Cardiac fibroblast (primary cell): ENCODE measurements around the gene COL18A1.
"Not testable (repeated sequence)": the region's sequence is repeated elsewhere in the genome, so short reads cannot be mapped to it uniquely, and the experiment has no call there.

Experiments used
- DNase-seq, 2 donors: peaks; one replicate each; pipeline versions ENCODE4 v3.0.0 to v3.0.0-alpha.2; 2010; ENCODE audit warnings: low read depth in 2 of 2
- H3K4me3 ChIP-seq, 2 donors: replicated peaks in 1 of 2; 1 replicate in 1 of 2; 2 replicates in 1 of 2; pipeline ENCODE4 v1.5.1; 2011; ENCODE audit warnings: low read depth in 2 of 2, low read length in 2 of 2, mild to moderate bottlenecking in 2 of 2, moderate library complexity in 1 of 2
- TF ChIP-seq, protein P1 (sequence below): IDR thresholded peaks from one replicate; pipeline ENCODE4 v1.5.1; 2011; ENCODE audit warnings: low read depth, mild to moderate bottlenecking, low read length, inconsistent platforms

COL18A1 gene

DNA sequence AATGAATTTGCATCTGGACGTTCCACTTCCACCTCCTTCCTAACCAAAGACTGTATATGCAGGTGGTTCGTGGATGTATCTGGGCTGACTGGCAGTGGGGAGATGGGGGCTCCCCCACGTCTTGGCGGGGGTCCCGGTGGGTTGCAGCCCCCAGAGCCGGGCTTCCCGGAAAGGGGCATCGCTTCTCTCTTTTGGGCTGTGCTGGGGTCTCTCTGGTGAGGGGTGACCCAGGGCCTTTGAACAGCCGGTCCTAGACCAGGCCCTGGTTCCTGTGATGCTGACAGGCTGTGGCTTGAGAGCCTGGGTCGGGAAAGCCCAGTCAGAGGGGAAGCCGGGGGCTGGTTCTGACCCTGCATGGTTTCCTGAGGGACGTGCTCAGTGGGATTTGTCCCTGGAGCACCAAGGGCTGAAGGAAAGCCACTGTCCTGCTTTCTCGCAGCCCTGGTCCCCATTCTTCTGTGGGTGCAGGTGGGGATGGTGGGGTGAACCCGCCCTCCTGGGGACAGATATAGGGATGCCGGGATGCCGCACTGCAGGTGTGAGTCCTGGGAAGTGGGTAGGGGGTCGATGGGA, 29.8 kb downstream of the COL18A1 start:
- DNase-seq, result no peak
- TF ChIP-seq, protein P1, sequence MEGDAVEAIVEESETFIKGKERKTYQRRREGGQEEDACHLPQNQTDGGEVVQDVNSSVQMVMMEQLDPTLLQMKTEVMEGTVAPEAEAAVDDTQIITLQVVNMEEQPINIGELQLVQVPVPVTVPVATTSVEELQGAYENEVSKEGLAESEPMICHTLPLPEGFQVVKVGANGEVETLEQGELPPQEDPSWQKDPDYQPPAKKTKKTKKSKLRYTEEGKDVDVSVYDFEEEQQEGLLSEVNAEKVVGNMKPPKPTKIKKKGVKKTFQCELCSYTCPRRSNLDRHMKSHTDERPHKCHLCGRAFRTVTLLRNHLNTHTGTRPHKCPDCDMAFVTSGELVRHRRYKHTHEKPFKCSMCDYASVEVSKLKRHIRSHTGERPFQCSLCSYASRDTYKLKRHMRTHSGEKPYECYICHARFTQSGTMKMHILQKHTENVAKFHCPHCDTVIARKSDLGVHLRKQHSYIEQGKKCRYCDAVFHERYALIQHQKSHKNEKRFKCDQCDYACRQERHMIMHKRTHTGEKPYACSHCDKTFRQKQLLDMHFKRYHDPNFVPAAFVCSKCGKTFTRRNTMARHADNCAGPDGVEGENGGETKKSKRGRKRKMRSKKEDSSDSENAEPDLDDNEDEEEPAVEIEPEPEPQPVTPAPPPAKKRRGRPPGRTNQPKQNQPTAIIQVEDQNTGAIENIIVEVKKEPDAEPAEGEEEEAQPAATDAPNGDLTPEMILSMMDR, result no peak
- H3K4me3 ChIP-seq, result no peak overlapping the region

DNA sequence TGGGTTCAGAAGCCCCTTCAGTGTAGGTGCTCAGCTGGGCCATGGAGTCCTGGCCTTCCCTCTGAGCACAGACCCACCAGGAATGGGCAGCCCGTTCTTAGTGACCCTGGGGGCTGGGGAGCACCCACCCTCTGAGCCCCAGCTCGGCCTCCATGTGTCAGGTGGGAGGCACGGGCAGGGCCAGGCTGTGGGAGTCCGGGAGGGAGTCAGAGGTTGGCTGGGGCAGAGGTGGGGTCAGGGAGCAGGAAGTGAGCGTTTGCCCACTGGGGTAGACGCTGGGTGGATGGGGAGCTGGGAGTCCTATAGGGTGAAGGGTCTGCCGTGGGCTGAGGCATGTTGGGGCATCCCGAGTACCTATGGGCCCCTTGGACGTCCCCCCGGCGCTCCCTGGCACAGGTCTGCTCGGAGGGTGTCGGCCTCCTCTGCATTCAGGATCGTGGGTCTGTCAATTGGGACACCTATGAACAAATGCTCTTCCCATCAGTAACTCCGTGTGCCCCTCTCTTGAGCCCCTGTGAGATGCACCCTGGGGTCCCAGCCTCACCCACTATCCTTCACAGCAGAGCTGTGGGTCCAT, 30.5 kb downstream of the COL18A1 start:
- TF ChIP-seq, protein P1, result no peak
- no peak overlapping the region for H3K4me3 ChIP-seq
- no peak for DNase-seq

GRCh38 chr21:45436351-45437065, 31.5 kb downstream of the COL18A1 start:
- H3K4me3 ChIP-seq, result no peak overlapping the region
- DNase-seq, result no peak
- TF ChIP-seq, protein P1, result no peak

GRCh38 chr21:45437844-45438243, 32.9 kb downstream of the COL18A1 start:
- not testable (repeated sequence) for H3K4me3 ChIP-seq, DNase-seq

- no peak for DNase-seq
- H3K4me3 ChIP-seq, result no peak overlapping the region
- TF ChIP-seq, protein P1, result no peak
These were observed 33.6 kb downstream of the COL18A1 start for GRCh38 chr21:45438391-45439145.

GRCh38 chr21:45439161-45439872, 34.4 kb downstream of the COL18A1 start:
- DNase-seq, result peak; percentile 93 to 94
- peak overlapping the region in 1 of 2 donors; percentile 26 for H3K4me3 ChIP-seq
- TF ChIP-seq, protein P1, result peak; percentile 90
